ENCODE results near the gene GPX6.

The GPX6 gene

GRCh38 chr6:28537509-28538140 lies 22.0 kb upstream of the GPX6 start:
- ChIA-PET POLR2A (interaction anchor here (0.8 to 1.3 kb wide), 2 partner anchors 48 to 49 kb away, joined by 3 to 4 read pairs; a partner anchor contains a TSS), CTCF (interaction anchor here (0.6 kb wide), 1 partner anchor 49 kb away, joined by 3 read pairs; no protein-coding TSS in a partner anchor)
- H3K4me1 ChIP-seq (ENCODE audit: control insufficient read depth, insufficient read depth, low read length): no peaks in the 10 kb centered on the region
- H3K4me3 ChIP-seq (ENCODE audit: low read depth, low read length): no peak overlapping the region
- H3K27ac ChIP-seq (ENCODE audit: extremely low read depth, low read depth, low read length): no peak overlapping the region
- no peaks in the 10 kb centered on the region for H3K9me3 ChIP-seq (ENCODE audit: control insufficient read depth, insufficient read depth, low read depth, low read length)
- no peaks in the 10 kb centered on the region for H3K36me3 ChIP-seq (ENCODE audit: control insufficient read depth in 2 of 2, insufficient read depth in 1 of 2, low read length in 2 of 2)
- TF ChIP-seq SCRT2 (tag by site-specific recombination; IDR thresholded peaks at IDR 0.05) (peak; percentile 29; the same call in 1 of the 2 replicates), ZNF843 (tag by site-specific recombination; IDR thresholded peaks at IDR 0.05) (no peak)

- no peaks in the 10 kb centered on the region for H3K4me1 ChIP-seq (ENCODE audit: control insufficient read depth, insufficient read depth, low read length)
- H3K36me3 ChIP-seq (ENCODE audit: control insufficient read depth in 2 of 2, insufficient read depth in 1 of 2, low read length in 2 of 2): no peaks in the 10 kb centered on the region
- no peak for TF ChIP-seq KLF9 (tag by site-specific recombination; IDR thresholded peaks at IDR 0.05; ENCODE audit: low read depth)
- TF ChIP-seq, protein P1, sequence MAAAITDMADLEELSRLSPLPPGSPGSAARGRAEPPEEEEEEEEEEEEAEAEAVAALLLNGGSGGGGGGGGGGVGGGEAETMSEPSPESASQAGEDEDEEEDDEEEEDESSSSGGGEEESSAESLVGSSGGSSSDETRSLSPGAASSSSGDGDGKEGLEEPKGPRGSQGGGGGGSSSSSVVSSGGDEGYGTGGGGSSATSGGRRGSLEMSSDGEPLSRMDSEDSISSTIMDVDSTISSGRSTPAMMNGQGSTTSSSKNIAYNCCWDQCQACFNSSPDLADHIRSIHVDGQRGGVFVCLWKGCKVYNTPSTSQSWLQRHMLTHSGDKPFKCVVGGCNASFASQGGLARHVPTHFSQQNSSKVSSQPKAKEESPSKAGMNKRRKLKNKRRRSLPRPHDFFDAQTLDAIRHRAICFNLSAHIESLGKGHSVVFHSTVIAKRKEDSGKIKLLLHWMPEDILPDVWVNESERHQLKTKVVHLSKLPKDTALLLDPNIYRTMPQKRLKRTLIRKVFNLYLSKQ (tag by site-specific recombination; IDR thresholded peaks at IDR 0.05; ENCODE audit: borderline replicate concordance): no peak
- no peak for TF ChIP-seq ZNF140 (tag by site-specific recombination; IDR thresholded peaks at IDR 0.05)
- TF ChIP-seq REPIN1 (tag by site-specific recombination; IDR thresholded peaks at IDR 0.05; ENCODE audit: low read depth): no peak
- no peak for TF ChIP-seq RBAK (tag by site-specific recombination; IDR thresholded peaks at IDR 0.05)
- no peak for TF ChIP-seq ZNF658 (tag by site-specific recombination; IDR thresholded peaks at IDR 0.05)
- no peak for TF ChIP-seq ZNF416 (tag by site-specific recombination; IDR thresholded peaks at IDR 0.05)
- TF ChIP-seq, protein P2, sequence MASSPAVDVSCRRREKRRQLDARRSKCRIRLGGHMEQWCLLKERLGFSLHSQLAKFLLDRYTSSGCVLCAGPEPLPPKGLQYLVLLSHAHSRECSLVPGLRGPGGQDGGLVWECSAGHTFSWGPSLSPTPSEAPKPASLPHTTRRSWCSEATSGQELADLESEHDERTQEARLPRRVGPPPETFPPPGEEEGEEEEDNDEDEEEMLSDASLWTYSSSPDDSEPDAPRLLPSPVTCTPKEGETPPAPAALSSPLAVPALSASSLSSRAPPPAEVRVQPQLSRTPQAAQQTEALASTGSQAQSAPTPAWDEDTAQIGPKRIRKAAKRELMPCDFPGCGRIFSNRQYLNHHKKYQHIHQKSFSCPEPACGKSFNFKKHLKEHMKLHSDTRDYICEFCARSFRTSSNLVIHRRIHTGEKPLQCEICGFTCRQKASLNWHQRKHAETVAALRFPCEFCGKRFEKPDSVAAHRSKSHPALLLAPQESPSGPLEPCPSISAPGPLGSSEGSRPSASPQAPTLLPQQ (tag by site-specific recombination; IDR thresholded peaks at IDR 0.05): no peak
- no peak for TF ChIP-seq ZNF843 (tag by site-specific recombination; IDR thresholded peaks at IDR 0.05)
- no peak for TF ChIP-seq ZNF366 (tag by site-specific recombination; conservative IDR thresholded peaks at IDR 0.05)
- TF ChIP-seq MEIS1 (CRISPR knock-in tag; IDR thresholded peaks at IDR 0.05; ENCODE audit: borderline replicate concordance): no peak
- no peak for TF ChIP-seq ZNF138 (tag by site-specific recombination; IDR thresholded peaks at IDR 0.05; ENCODE audit: borderline replicate concordance)
- no peaks in the 10 kb centered on the region for H3K9me3 ChIP-seq (ENCODE audit: control insufficient read depth, insufficient read depth, low read depth, low read length)
- no peak overlapping the region for H3K4me3 ChIP-seq (ENCODE audit: low read depth, low read length)
- CTCF ChIA-PET: no interaction called here
- no peak overlapping the region for H3K27ac ChIP-seq (ENCODE audit: extremely low read depth, low read depth, low read length)
- POLR2A ChIA-PET: interaction anchor here (0.8 to 1.3 kb wide), 2 partner anchors 48 to 50 kb away, joined by 3 to 4 read pairs; a partner anchor contains a TSS
Measured at GRCh38 chr6:28537065-28537464, 21.5 kb upstream of the GPX6 start.

DNA sequence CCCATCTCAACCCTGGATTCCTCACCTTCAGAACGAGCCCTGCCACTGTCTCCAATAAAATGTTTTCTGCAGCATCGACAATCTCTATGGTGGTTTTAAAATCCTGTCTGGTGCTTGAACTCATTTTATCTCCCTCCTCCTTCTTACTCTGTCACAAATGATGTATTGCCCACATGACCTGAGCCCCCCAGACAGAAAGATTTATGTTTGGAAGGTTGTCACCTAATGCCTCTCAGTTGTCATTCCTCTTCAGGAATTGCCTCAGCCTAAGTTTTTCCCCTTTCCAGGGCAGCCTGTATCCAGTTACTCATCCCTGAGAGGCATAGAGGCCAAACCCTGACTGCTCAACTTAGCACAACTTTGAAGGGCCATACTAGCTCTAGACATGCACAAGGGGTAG lies 19.3 kb upstream of the GPX6 start:
- Histone ChIP-seq H3K4me3 (ENCODE audit: low read depth, low read length) (no peak overlapping the region), H3K27ac (ENCODE audit: extremely low read depth, low read depth, low read length) (no peak overlapping the region), H3K36me3 (ENCODE audit: control insufficient read depth in 2 of 2, insufficient read depth in 1 of 2, low read length in 2 of 2) (no peaks in the 10 kb centered on the region), H3K9me3 (ENCODE audit: control insufficient read depth, insufficient read depth, low read depth, low read length) (no peaks in the 10 kb centered on the region), H3K4me1 (ENCODE audit: control insufficient read depth, insufficient read depth, low read length) (no peaks in the 10 kb centered on the region)
- POLR2A ChIA-PET: no interaction called here
- CTCF ChIA-PET: interaction anchor here (0.7 kb wide), 1 partner anchor 56 kb away, joined by 3 read pairs; no protein-coding TSS in a partner anchor
- TF ChIP-seq ZNF777 (tag by site-specific recombination; IDR thresholded peaks at IDR 0.05; ENCODE audit: borderline replicate concordance): no peak
- TF ChIP-seq ZNF37A (tag by site-specific recombination; IDR thresholded peaks at IDR 0.05): no peak
- no peak for TF ChIP-seq ZNF169 (tag by site-specific recombination; IDR thresholded peaks at IDR 0.05)
- TF ChIP-seq ELK4 (IDR thresholded peaks at IDR 0.05; ENCODE audit: borderline replicate concordance, low read depth, low read length): no peak
- no peak for TF ChIP-seq ZEB2 (tag by site-specific recombination; IDR thresholded peaks at IDR 0.05)
- no peak for TF ChIP-seq ZNF121 (tag by site-specific recombination; IDR thresholded peaks at IDR 0.05)
- TF ChIP-seq ZNF791 (tag by site-specific recombination; IDR thresholded peaks at IDR 0.05): no peak
- TF ChIP-seq ZBTB1 (tag by site-specific recombination; IDR thresholded peaks at IDR 0.05): no peak
- TF ChIP-seq MZF1 (tag by site-specific recombination; IDR thresholded peaks at IDR 0.05; ENCODE audit: borderline replicate concordance): no peak
- no peak for TF ChIP-seq GLI2 (tag by site-specific recombination; IDR thresholded peaks at IDR 0.05; ENCODE audit: borderline replicate concordance, low read depth)
- TF ChIP-seq SETDB1 (IDR thresholded peaks at IDR 0.05; ENCODE audit: insufficient read length, low read length): no peak
- no peak for TF ChIP-seq ZNF292 (tag by site-specific recombination; IDR thresholded peaks at IDR 0.05; ENCODE audit: borderline replicate concordance, low read depth)
